Common myeloid progenitor, CD34-positive (primary cell): ENCODE measurements around the gene RASL10B.
"Not testable (repeated sequence)": the region's sequence is repeated elsewhere in the genome, so short reads cannot be mapped to it uniquely, and the experiment has no call there.

Experiments used
- CTCF ChIA-PET: fragments of 350-600 bp; sonication (Branson Sonifier 250); formaldehyde crosslinking; loops from one replicate; lab custom pipeline; 2021; ENCODE audit warnings: antibody characterized with exemption; lab: Charles Lee
- POLR2A ChIA-PET: fragments of 350-600 bp; sonication (Branson Sonifier 250); formaldehyde crosslinking; loops from one replicate; lab custom pipeline; 2021; ENCODE audit warnings: antibody characterized with exemption; lab: Charles Lee
- DNase-seq, 3 donors: peaks; one replicate each; pipeline versions ENCODE4 v3.0.0 to v3.0.0-alpha.2; 2013
- H3K27ac ChIP-seq, 2 experiments: 1 replicate in 1 of 2; 2 replicates in 1 of 2; pipeline ENCODE4 v1.7.0; 2013; ENCODE audit warnings: inconsistent platforms in 2 of 2, low read length in 2 of 2, mild to moderate bottlenecking in 2 of 2, low read depth in 1 of 2, moderate library complexity in 1 of 2; ENCODE audit not compliant: severe bottlenecking in 2 of 2, insufficient read depth in 1 of 2, poor library complexity in 1 of 2
- H3K27me3 ChIP-seq, 5 experiments: replicated peaks in 2 of 5; 1 replicate in 3 of 5; 2 replicates in 2 of 5; pipeline versions ENCODE4 v1.6.1 to v1.7.0; 2013; ENCODE audit warnings: low read length in 4 of 5, mild to moderate bottlenecking in 2 of 5, moderate library complexity in 2 of 5, inconsistent platforms in 1 of 5; ENCODE audit not compliant: insufficient read depth in 5 of 5, control insufficient read depth in 4 of 5
- H3K36me3 ChIP-seq, 4 experiments: 1 replicate in 2 of 4; 2 replicates in 2 of 4; pipeline versions ENCODE4 v1.6.1 to v1.7.0; 2013; ENCODE audit warnings: low read length in 3 of 4, control low read depth in 1 of 4, mild to moderate bottlenecking in 1 of 4; ENCODE audit not compliant: control insufficient read depth in 4 of 4, insufficient read depth in 4 of 4
- H3K4me1 ChIP-seq, 4 experiments: 1 replicate in 3 of 4; 2 replicates in 1 of 4; pipeline versions ENCODE4 v1.6.1 to v1.7.1; 2013; ENCODE audit warnings: low read length in 3 of 4, mild to moderate bottlenecking in 3 of 4, control low read depth in 1 of 4, inconsistent platforms in 1 of 4, moderate library complexity in 1 of 4; ENCODE audit not compliant: control insufficient read depth in 4 of 4, insufficient read depth in 4 of 4; ENCODE audit errors: control extremely low read depth in 1 of 4
- H3K4me3 ChIP-seq, 7 experiments: 1 replicate in 4 of 7; 2 replicates in 3 of 7; pipeline versions ENCODE4 v1.5.1 to v1.7.0; 2013; ENCODE audit warnings: mild to moderate bottlenecking in 7 of 7, low read length in 6 of 7, moderate library complexity in 6 of 7, inconsistent platforms in 2 of 7, low read depth in 2 of 7, control low read depth in 1 of 7; ENCODE audit not compliant: insufficient read depth in 4 of 7, control insufficient read depth in 1 of 7; ENCODE audit errors: extremely low read depth in 1 of 7
- H3K9me3 ChIP-seq, 5 experiments: 1 replicate in 4 of 5; 2 replicates in 1 of 5; pipeline versions ENCODE4 v1.6.1 to v1.7.1; 2013; ENCODE audit warnings: low read length in 4 of 5, mild to moderate bottlenecking in 2 of 5, inconsistent platforms in 1 of 5, low read depth in 1 of 5, moderate library complexity in 1 of 5; ENCODE audit not compliant: control insufficient read depth in 4 of 5, insufficient read depth in 2 of 5; ENCODE audit errors: control extremely low read depth in 1 of 5
- WGBS: methylation state at CpG from one replicate; pipeline ENCODE4 v1.1.5; 2013; ENCODE audit not compliant: insufficient coverage; 5-methylcytosine and 5-hydroxymethylcytosine counted together

Gene RASL10B

DNA sequence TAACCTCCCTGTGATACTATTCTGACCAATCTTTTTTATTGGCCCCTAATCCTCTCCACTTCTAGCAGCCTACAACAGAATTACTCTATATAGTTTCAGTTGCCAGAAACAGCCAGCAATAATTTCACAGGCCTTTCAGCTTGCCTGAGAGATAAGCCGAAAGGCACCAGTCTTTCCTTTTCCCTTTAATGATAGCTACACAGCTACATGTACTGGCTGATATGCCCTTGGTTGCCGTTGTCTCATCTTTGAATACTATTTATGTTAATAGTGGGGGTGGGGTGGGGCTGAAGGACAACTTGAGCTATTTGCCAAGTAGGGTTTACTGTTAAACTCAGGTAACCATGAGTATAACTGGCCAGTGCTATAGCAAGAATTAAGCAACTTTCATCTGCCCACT lies 35.8 kb upstream of the RASL10B start:
- H3K9me3 ChIP-seq = no peaks in the 10 kb centered on the region
- H3K27me3 ChIP-seq = no peaks in the 10 kb centered on the region
- peak in 1 of 3 donors; percentile 15 for DNase-seq
- no peak overlapping the region for H3K4me3 ChIP-seq
- ChIA-PET CTCF (interaction anchor here (1.1 to 1.7 kb wide), 5 partner anchors 9 to 52 kb away, joined by 3 to 5 read pairs (median 4); no protein-coding TSS in a partner anchor), POLR2A (no interaction called here)
- no CpG with 5 or more reads among the region's 2 CpGs for WGBS
- peaks cover 14 to 43% (median 25%) of the 10 kb centered on the region in 4 experiments for H3K36me3 ChIP-seq
- no peak overlapping the region for H3K27ac ChIP-seq
- H3K4me1 ChIP-seq = peaks cover 0 to 3% (median 0%) of the 10 kb centered on the region in 4 experiments

- H3K36me3 ChIP-seq = peaks cover 10 to 33% (median 17%) of the 10 kb centered on the region in 4 experiments
Observed at GRCh38 chr17:35698800-35699199, 32.6 kb upstream of the RASL10B start.

GRCh38 chr17:35700150-35700549 lies 31.3 kb upstream of the RASL10B start:
- H3K36me3 ChIP-seq = peaks cover 0 to 20% (median 11%) of the 10 kb centered on the region in 4 experiments
- H3K27me3 ChIP-seq = no peaks in the 10 kb centered on the region
- WGBS = 100% methylated on average over 2 of the region's 6 CpGs
- ChIA-PET CTCF (interaction anchor here (1.6 kb wide), 1 partner anchor 32 kb away, joined by 5 read pairs; no protein-coding TSS in a partner anchor), POLR2A (no interaction called here)
- DNase-seq = no peak
- H3K27ac ChIP-seq = no peak overlapping the region
- no peaks in the 10 kb centered on the region for H3K9me3 ChIP-seq
- peaks cover 0 to 3% (median 0%) of the 10 kb centered on the region in 4 experiments for H3K4me1 ChIP-seq
- no peak overlapping the region for H3K4me3 ChIP-seq

More at GRCh38 chr17:35698800-35699199, 32.6 kb upstream of the RASL10B start:
- Histone ChIP-seq H3K27me3 (no peaks in the 10 kb centered on the region), H3K4me3 (no peak overlapping the region), H3K4me1 (peaks cover 0 to 3% (median 0%) of the 10 kb centered on the region in 4 experiments), H3K27ac (no peak overlapping the region), H3K9me3 (no peaks in the 10 kb centered on the region)
- no CpG with 5 or more reads among the region's 2 CpGs for WGBS
- ChIA-PET CTCF (no interaction called here), POLR2A (no interaction called here)
- DNase-seq = no peak

GRCh38 chr17:35701491-35701890 lies 29.9 kb upstream of the RASL10B start:
- Histone ChIP-seq H3K27me3 (no peaks in the 10 kb centered on the region), H3K27ac (no peak overlapping the region), H3K4me1 (peaks cover 0 to 3% (median 0%) of the 10 kb centered on the region in 4 experiments), H3K9me3 (no peaks in the 10 kb centered on the region), H3K36me3 (peaks cover 0 to 12% (median 6%) of the 10 kb centered on the region in 4 experiments), H3K4me3 (no peak overlapping the region)
- ChIA-PET POLR2A (no interaction called here), CTCF (interaction anchor here (1.6 kb wide), 1 partner anchor 33 kb away, joined by 5 read pairs; no protein-coding TSS in a partner anchor)
- 100% methylated on average over 4 of the region's 5 CpGs for WGBS
- DNase-seq = no peak

DNA sequence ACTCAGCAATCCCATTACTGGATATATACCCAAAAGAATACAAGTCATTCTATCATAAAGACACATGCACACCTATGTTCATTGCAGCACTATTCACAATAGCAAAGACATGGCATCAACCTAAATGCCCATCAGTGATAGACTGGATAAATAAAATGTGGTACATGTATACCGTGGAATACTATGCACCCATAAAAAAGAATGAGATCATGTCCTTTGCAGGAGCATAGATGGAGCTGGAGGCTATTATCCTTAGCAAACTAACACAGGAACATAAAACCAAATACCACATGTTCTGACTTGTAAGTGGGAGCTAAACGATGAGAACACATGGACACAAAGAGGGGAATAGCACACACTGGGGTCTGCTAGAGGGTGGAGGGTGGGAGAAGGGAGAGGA lies 28.1 kb upstream of the RASL10B start:
- no CpG with 5 or more reads among the region's 2 CpGs for WGBS
- ChIA-PET CTCF (interaction anchor here (1.0 to 1.2 kb wide), 2 partner anchors 28 to 41 kb away, joined by 3 read pairs; partner anchors contain the start of gene RASL10B), POLR2A (interaction anchor here (0.6 kb wide), 1 partner anchor 248 kb away, joined by 4 read pairs; no protein-coding TSS in a partner anchor)
- H3K36me3 ChIP-seq, H3K27me3 ChIP-seq, H3K4me3 ChIP-seq, H3K27ac ChIP-seq, DNase-seq, H3K9me3 ChIP-seq, H3K4me1 ChIP-seq: not testable (repeated sequence)

DNA sequence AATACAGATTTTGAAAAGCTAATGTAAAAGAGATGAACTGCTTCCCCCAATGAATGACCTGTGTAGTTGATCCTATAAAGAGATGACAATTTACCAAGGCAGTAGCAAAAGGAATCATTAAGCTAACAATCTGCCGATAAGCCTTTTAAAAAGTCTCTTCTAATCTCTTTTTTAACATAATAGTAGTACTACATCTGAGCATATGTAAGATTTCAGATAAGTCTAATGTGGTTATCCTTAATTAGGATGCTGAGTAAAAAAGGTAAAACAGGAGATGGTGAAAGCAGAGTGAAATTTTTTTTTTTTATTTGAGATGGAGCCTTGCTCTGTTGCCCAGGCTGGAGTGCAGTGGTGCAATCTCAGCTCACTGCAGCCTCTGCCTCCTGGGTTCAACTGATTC lies 26.2 kb upstream of the RASL10B start:
- H3K27me3 ChIP-seq = no peaks in the 10 kb centered on the region
- H3K27ac ChIP-seq = no peak overlapping the region
- ChIA-PET CTCF (interaction anchor here (1.1 kb wide), 1 partner anchor 10 kb away, joined by 5 read pairs; no protein-coding TSS in a partner anchor), POLR2A (no interaction called here)
- peaks cover 3 to 15% (median 10%) of the 10 kb centered on the region in 4 experiments for H3K36me3 ChIP-seq
- no peak for DNase-seq
- no CpG with 5 or more reads among the region's 1 CpG for WGBS
- no peak overlapping the region for H3K4me3 ChIP-seq
- no peaks in the 10 kb centered on the region for H3K9me3 ChIP-seq
- H3K4me1 ChIP-seq = peaks cover 5 to 15% (median 9%) of the 10 kb centered on the region in 4 experiments

DNA sequence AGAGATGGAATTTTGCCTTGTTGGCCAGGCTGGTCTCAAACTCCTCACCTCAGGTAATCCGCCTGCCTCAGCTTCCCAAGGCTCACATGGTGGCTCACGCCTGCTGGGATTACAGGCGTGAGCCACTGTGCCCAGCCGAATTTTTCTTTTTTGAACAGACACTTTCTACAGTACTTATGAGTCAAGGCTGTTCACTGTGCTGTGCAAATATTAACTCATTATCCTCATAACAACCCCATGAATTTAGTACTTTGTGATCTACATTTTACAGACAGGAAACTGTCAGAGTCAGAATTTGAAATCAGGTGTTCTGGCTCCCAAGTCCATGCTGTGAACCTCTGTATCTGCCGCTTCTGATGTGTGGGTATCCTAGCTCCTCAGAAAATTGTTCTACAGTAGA lies 25.7 kb upstream of the RASL10B start:
- no peaks in the 10 kb centered on the region for H3K27me3 ChIP-seq
- peaks cover 5 to 15% (median 9%) of the 10 kb centered on the region in 4 experiments for H3K4me1 ChIP-seq
- no peaks in the 10 kb centered on the region for H3K9me3 ChIP-seq
- peaks cover 3 to 16% (median 12%) of the 10 kb centered on the region in 4 experiments for H3K36me3 ChIP-seq
- no peak overlapping the region for H3K27ac ChIP-seq
- CTCF ChIA-PET = interaction anchor here (1.1 kb wide), 1 partner anchor 10 kb away, joined by 5 read pairs; no protein-coding TSS in a partner anchor
- 71% methylated on average over 5 of the region's 5 CpGs for WGBS
- DNase-seq = no peak
- no peak overlapping the region for H3K4me3 ChIP-seq
- POLR2A ChIA-PET = no interaction called here
